HEK293T (cell line): ENCODE results near the gene HBQ1.

Experiments
- BHLHE40 ChIP-seq: fragments of 450-650 bp; IDR thresholded peaks from 2 replicates; pipeline ENCODE4 v1.6.1; 2016; ENCODE audit warnings: mild to moderate bottlenecking, moderate library complexity, borderline replicate concordance
- ELF4 ChIP-seq: fragments of 450-650 bp; IDR thresholded peaks from 2 replicates; pipeline ENCODE4 v1.6.1; 2017; ENCODE audit warnings: antibody characterized with exemption
- FOXA1 ChIP-seq: fragments of 450-650 bp; IDR thresholded peaks from 2 replicates; pipeline ENCODE4 v1.6.1; 2016; ENCODE audit warnings: mild to moderate bottlenecking
- FOXM1 ChIP-seq: fragments of 450-650 bp; IDR thresholded peaks from 2 replicates; pipeline ENCODE4 v1.6.1; 2017; ENCODE audit warnings: mild to moderate bottlenecking, borderline replicate concordance
- LEF1 ChIP-seq: fragments of 450-650 bp; IDR thresholded peaks from 2 replicates; pipeline ENCODE4 v1.6.1; 2017; ENCODE audit warnings: mild to moderate bottlenecking, borderline replicate concordance
- NFRKB ChIP-seq: fragments of 450-650 bp; IDR thresholded peaks from 2 replicates; pipeline ENCODE4 v1.6.1; 2016; ENCODE audit warnings: mild to moderate bottlenecking, moderate library complexity
- SP1 ChIP-seq: fragments of 450-650 bp; IDR thresholded peaks from 2 replicates; pipeline ENCODE4 v1.6.1; 2017
- TARDBP ChIP-seq: fragments of 450-650 bp; IDR thresholded peaks from 2 replicates; pipeline ENCODE4 v1.6.1; 2016
- ZNF384 ChIP-seq: fragments of 450-650 bp; IDR thresholded peaks from 2 replicates; pipeline ENCODE4 v1.6.1; 2016

GRCh38 chr16:193441-193840 lies 13.2 kb downstream of the HBQ1 start:
- no peak for TF ChIP-seq NFRKB
- no peak for TF ChIP-seq SP1
- TF ChIP-seq BHLHE40: no peak
- TF ChIP-seq TARDBP: no peak
- TF ChIP-seq ZNF384: no peak
- TF ChIP-seq FOXA1: no peak
- no peak for TF ChIP-seq ELF4
- TF ChIP-seq FOXM1: no peak
- TF ChIP-seq LEF1: no peak
